ENCODE measurements around the gene OR10AG1. TPM values are rescaled to one million over a fixed set of nuclear protein-coding genes. Genes with fewer than 3 reads are reported as not detected.

Gene OR10AG1
- total RNA-seq, 2 experiments from 2014 or later: not detected

GRCh38 chr11:55994525-55994924 lies 24.8 kb upstream of the OR10AG1 start, which contains the start of gene OR5F1:
Gene OR5F1 (minus strand): TSS chr11:55994625. CDS start chr11:55994625, 0 bp downstream.
- Histone ChIP-seq H3K27me3 (ENCODE audit: control insufficient read depth in 1 of 2, insufficient read depth in 2 of 2, low read length in 2 of 2) (no peaks in the 10 kb centered on the region), H3K36me3 (ENCODE audit: insufficient read depth, low read length) (no peaks in the 10 kb centered on the region), H3K27ac (ENCODE audit: low read depth in 1 of 2, low read length in 2 of 2) (no peak within 1 kb of the TSS), H3K4me1 (ENCODE audit: insufficient read depth, low read length) (no peaks in the 10 kb centered on the region), H3K9me3 (ENCODE audit: control insufficient read depth in 1 of 2, insufficient read depth in 1 of 2, low read length in 2 of 2) (no peaks in the 10 kb centered on the region), H3K4me3 (ENCODE audit: low read length) (no peak within 1 kb of the TSS)
- intact Hi-C loops (cut with DNase I, micrococcal nuclease): no loop called here
- no peaks in the 10 kb centered on the region for H3K36me3 Mint-ChIP-seq (ENCODE audit: low read depth)
- no peak within 1 kb of the TSS for H3K4me3 Mint-ChIP-seq
- ATAC-seq (ENCODE audit: poor library complexity) (no peak), DNase-seq (no peak)
- no peak for TF ChIP-seq CTCF (IDR thresholded peaks at IDR 0.05)
- no peak within 1 kb of the TSS for H3K27ac Mint-ChIP-seq
- ChIA-PET CTCF (no interaction called here), POLR2A (no interaction called here)
- peaks cover 12% of the 10 kb centered on the region for H3K9me3 Mint-ChIP-seq
- no peaks in the 10 kb centered on the region for H3K27me3 Mint-ChIP-seq
- no peaks in the 10 kb centered on the region for H3K4me1 Mint-ChIP-seq (ENCODE audit: low read depth)

- H3K9me3 Mint-ChIP-seq: peaks cover 10% of the 10 kb centered on the region
- no peaks in the 10 kb centered on the region for H3K36me3 Mint-ChIP-seq (ENCODE audit: low read depth)
- intact Hi-C loops (cut with DNase I, micrococcal nuclease): no loop called here
- Histone ChIP-seq H3K27ac (ENCODE audit: low read depth in 1 of 2, low read length in 2 of 2) (no peak overlapping the region), H3K9me3 (ENCODE audit: control insufficient read depth in 1 of 2, insufficient read depth in 1 of 2, low read length in 2 of 2) (peaks cover 0 to 14% of the 10 kb centered on the region in 2 experiments), H3K4me3 (ENCODE audit: low read length) (no peak overlapping the region), H3K36me3 (ENCODE audit: insufficient read depth, low read length) (no peaks in the 10 kb centered on the region), H3K4me1 (ENCODE audit: insufficient read depth, low read length) (no peaks in the 10 kb centered on the region), H3K27me3 (ENCODE audit: control insufficient read depth in 1 of 2, insufficient read depth in 2 of 2, low read length in 2 of 2) (no peaks in the 10 kb centered on the region)
- ATAC-seq (ENCODE audit: poor library complexity) (no peak), DNase-seq (no peak)
- no peak overlapping the region for H3K27ac Mint-ChIP-seq
- ChIA-PET POLR2A (no interaction called here), CTCF (no interaction called here)
- TF ChIP-seq CTCF (IDR thresholded peaks at IDR 0.05): no peak
- H3K4me3 Mint-ChIP-seq: no peak overlapping the region
- no peaks in the 10 kb centered on the region for H3K4me1 Mint-ChIP-seq (ENCODE audit: low read depth)
- H3K27me3 Mint-ChIP-seq: no peaks in the 10 kb centered on the region
Measured at GRCh38 chr11:55970935-55971334, 1.2 kb upstream of the OR10AG1 start.

GRCh38 chr11:55967914-55968313 lies 1.8 kb downstream of the OR10AG1 start:
- ATAC-seq (ENCODE audit: poor library complexity): no peak
- Mint-ChIP-seq H3K27me3 (no peaks in the 10 kb centered on the region), H3K27ac (no peak overlapping the region), H3K36me3 (ENCODE audit: low read depth) (no peaks in the 10 kb centered on the region), H3K4me1 (ENCODE audit: low read depth) (no peaks in the 10 kb centered on the region), H3K9me3 (peaks cover 7% of the 10 kb centered on the region), H3K4me3 (no peak overlapping the region)
- Histone ChIP-seq H3K27ac (ENCODE audit: low read depth in 1 of 2, low read length in 2 of 2) (no peak overlapping the region), H3K27me3 (ENCODE audit: control insufficient read depth in 1 of 2, insufficient read depth in 2 of 2, low read length in 2 of 2) (no peaks in the 10 kb centered on the region), H3K9me3 (ENCODE audit: control insufficient read depth in 1 of 2, insufficient read depth in 1 of 2, low read length in 2 of 2) (peaks cover 0 to 14% of the 10 kb centered on the region in 2 experiments), H3K4me1 (ENCODE audit: insufficient read depth, low read length) (no peaks in the 10 kb centered on the region), H3K4me3 (ENCODE audit: low read length) (no peak overlapping the region), H3K36me3 (ENCODE audit: insufficient read depth, low read length) (no peaks in the 10 kb centered on the region)
- intact Hi-C loops (cut with DNase I, micrococcal nuclease): no loop called here
- CTCF ChIA-PET: no interaction called here
- POLR2A ChIA-PET: no interaction called here
- no peak for DNase-seq
- no peak for TF ChIP-seq CTCF (IDR thresholded peaks at IDR 0.05)
